ENCODE measurements around the gene TOX4. TPM values are rescaled to one million over a fixed set of nuclear protein-coding genes. Genes with fewer than 3 reads are reported as not detected.
A peak's percentile ranks its signal among the peaks of the same experiment; 100 is the strongest.

TOX4 gene
- total RNA-seq, 4 donors from 2014 or later: 70.1 to 80.5 (median 77.9) TPM

GRCh38 chr14:21523203-21523602, 46.2 kb downstream of the TOX4 start:
- Histone ChIP-seq H3K27me3 (no peaks in the 10 kb centered on the region), H3K9me3 (no peaks in the 10 kb centered on the region), H3K27ac (no peak overlapping the region), H3K4me1 (peaks cover 20% of the 10 kb centered on the region), H3K4me3 (no peak overlapping the region), H3K36me3 (no peaks in the 10 kb centered on the region)
- 89% methylated on average over 6 of the region's 7 CpGs for WGBS
- no peak for DNase-seq (ENCODE audit: low spot score in 2 of 2)
- TF ChIP-seq POLR2A (IDR thresholded peaks at IDR 0.05): no peak
- no peak for TF ChIP-seq POLR2AphosphoS5 (IDR thresholded peaks at IDR 0.05)
- TF ChIP-seq, protein P1, sequence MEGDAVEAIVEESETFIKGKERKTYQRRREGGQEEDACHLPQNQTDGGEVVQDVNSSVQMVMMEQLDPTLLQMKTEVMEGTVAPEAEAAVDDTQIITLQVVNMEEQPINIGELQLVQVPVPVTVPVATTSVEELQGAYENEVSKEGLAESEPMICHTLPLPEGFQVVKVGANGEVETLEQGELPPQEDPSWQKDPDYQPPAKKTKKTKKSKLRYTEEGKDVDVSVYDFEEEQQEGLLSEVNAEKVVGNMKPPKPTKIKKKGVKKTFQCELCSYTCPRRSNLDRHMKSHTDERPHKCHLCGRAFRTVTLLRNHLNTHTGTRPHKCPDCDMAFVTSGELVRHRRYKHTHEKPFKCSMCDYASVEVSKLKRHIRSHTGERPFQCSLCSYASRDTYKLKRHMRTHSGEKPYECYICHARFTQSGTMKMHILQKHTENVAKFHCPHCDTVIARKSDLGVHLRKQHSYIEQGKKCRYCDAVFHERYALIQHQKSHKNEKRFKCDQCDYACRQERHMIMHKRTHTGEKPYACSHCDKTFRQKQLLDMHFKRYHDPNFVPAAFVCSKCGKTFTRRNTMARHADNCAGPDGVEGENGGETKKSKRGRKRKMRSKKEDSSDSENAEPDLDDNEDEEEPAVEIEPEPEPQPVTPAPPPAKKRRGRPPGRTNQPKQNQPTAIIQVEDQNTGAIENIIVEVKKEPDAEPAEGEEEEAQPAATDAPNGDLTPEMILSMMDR (IDR thresholded peaks at IDR 0.05): no peak

DNA sequence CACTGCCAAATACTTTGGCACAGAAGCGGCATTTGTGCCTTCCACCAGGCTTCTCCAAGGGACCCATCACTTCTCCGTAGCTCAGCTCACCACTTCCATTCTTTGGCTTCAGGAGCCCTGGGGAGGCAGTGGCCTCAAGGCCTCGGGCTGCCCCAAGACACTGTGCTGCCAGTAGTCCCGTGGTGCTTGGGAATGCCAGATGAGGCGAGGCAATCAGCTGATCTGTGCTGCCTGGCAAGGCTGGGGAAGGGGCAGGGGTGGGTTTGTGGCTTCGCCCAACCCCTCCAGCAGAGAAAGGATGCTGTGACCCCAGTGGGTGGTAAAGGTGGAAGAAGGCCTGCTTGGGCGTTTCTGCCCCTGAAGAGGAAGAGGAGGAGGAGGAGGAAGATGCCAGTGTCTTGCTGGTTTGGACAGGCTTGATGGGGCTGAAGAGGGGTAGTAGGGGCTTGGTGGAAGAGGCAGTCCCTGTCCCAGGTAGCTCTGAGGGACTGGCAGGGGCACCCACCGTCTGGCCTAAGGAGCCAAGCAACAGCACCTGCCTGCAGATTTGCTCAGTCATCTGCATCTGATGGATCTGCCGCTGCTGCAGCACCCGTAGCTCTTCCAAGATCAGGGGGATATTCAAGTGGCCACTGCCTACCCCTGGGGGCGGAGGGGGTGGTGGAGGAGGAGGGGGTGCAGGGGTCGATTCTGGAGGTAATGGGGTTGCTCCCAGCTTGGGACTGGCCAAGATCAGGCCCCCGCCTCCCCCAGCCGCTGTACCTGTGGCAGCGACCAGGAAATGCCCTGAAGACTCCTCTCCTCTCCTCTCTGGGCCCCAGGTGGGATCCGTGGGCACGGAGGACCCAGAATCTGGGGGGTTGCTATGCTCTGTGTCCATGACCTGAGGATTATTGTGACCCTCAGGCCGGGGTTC, 47.8 kb downstream of the TOX4 start:
- no peak for TF ChIP-seq POLR2AphosphoS5 (IDR thresholded peaks at IDR 0.05)
- no peak for TF ChIP-seq EP300 (IDR thresholded peaks at IDR 0.05)
- no peak for TF ChIP-seq POLR2A (IDR thresholded peaks at IDR 0.05)
- TF ChIP-seq, protein P1 (IDR thresholded peaks at IDR 0.05): no peak

DNA sequence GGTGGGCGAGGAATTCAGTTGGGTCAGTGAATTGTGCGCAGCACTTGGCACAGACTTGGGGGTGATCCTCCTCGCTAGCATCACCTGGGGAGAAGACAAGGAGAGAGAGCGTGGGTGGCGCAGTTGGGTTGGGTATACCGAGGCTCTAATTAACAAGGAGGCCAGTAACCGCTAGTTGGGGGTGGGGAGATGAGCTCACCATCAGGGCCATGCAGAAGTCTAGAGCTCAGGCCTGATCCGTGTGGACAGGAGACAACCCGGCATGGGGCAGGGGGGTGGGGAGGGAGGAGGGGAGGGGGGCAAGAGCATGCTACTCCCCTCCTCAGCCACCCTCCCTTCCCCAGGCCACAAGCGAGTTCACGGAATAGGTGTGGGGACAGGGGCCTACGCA, 48.6 kb downstream of the TOX4 start:
- H3K4me3 ChIP-seq: peak overlapping the region; percentile 78
- H3K36me3 ChIP-seq: no peaks in the 10 kb centered on the region
- H3K4me1 ChIP-seq: peaks cover 20% of the 10 kb centered on the region
- no peaks in the 10 kb centered on the region for H3K9me3 ChIP-seq
- no peaks in the 10 kb centered on the region for H3K27me3 ChIP-seq
- 30% methylated on average over 8 of the region's 12 CpGs for whole genome bisulfite sequencing
- no peak for DNase-seq (ENCODE audit: low spot score in 2 of 2)
- no peak overlapping the region for H3K27ac ChIP-seq
- TF ChIP-seq POLR2AphosphoS5 (IDR thresholded peaks at IDR 0.05): no peak
- no peak for TF ChIP-seq EP300 (IDR thresholded peaks at IDR 0.05)
- TF ChIP-seq, protein P1 (IDR thresholded peaks at IDR 0.05): no peak
- no peak for TF ChIP-seq POLR2A (IDR thresholded peaks at IDR 0.05)

More for the DNA sequence above, 47.8 kb downstream of the TOX4 start:
- Histone ChIP-seq H3K36me3 (no peaks in the 10 kb centered on the region), H3K9me3 (no peaks in the 10 kb centered on the region), H3K27ac (no peak overlapping the region), H3K4me3 (peak overlapping the region; percentile 78), H3K4me1 (peaks cover 20% of the 10 kb centered on the region), H3K27me3 (no peaks in the 10 kb centered on the region)
- DNase-seq (ENCODE audit: low spot score in 2 of 2): no peak
- 70% methylated on average over 13 of the region's 18 CpGs for WGBS

DNA sequence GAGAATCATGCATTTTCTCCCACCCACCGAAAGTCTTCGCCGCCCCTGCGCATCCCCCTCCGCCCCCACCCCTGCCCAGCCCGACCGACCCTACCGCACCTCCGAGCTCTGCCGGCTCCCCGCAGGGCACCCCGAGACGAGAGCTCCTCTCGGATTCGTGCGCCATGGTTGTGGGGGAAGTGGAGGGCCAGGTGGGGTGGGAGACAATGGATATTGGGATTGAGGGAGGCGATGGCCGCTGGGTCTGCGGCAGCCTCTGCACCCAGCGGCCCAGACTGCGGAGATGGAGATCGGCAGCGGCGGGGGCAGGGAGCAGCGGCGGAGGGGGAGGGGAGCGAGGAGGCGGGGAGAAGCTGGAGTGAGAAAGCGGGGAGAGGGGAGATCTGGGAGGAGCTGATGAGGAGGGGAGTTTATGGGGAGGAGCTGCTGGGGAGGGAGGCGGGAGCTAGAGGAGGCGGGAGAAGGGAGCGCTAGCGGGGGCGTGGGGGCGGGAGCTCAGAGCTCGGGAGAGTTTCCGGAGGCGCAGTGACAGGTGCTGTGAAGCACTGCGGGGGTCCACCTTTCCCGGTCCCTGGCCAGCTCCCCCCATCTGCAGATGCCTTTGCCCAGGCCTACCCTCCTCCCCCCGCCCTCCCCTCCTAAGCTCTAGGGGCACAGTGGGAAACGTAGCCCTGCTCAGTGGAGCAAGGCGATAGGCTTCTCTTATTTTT, 49.1 kb downstream of the TOX4 start, which contains the start of gene SALL2:
Gene SALL2, minus strand, starts transcription at position 385 of the 710 bp plus-strand sequence. Its CDS starts 219 bp downstream, at position 166.
- Histone ChIP-seq H3K9me3 (no peaks in the 10 kb centered on the region), H3K27ac (no peak within 1 kb of the TSS), H3K4me3 (peak within 1 kb of the TSS; percentile 78), H3K27me3 (no peaks in the 10 kb centered on the region), H3K4me1 (peaks cover 20% of the 10 kb centered on the region), H3K36me3 (no peaks in the 10 kb centered on the region)
- TF ChIP-seq POLR2A (IDR thresholded peaks at IDR 0.05) (no peak), EP300 (IDR thresholded peaks at IDR 0.05) (no peak), POLR2AphosphoS5 (IDR thresholded peaks at IDR 0.05) (no peak)
- TF ChIP-seq, protein P1 (IDR thresholded peaks at IDR 0.05): no peak
- DNase-seq (ENCODE audit: low spot score in 2 of 2): peak in 1 of 2 donors; percentile 83
- under 1% methylated on average over 30 of the region's 43 CpGs for WGBS
